Posterior vena cava (tissue), 2 donors: ENCODE measurements around the gene MAD1L1. TPM values are rescaled to one million over a fixed set of nuclear protein-coding genes. Genes with fewer than 3 reads are reported as not detected.

Experiments used
- DNase-seq: peaks from one replicate; pipeline ENCODE4 v3.0.0-alpha.2; 2020; ENCODE audit warnings: low spot score
- intact Hi-C, 2 donors: fragments of 100-400 bp; cut with DNase I; formaldehyde crosslinking; loops; one replicate each; pipeline versions ENCODE4 v1.14.1 to v1.14.2; 2022 to 2023
- total RNA-seq, 2 donors: library from RNA; stranded (reverse); fragmentation: NEBNext Ultra II Directional; extraction: Animal tissue kit (Norgen Biotek cat#: 25700); gene quantifications; one replicate each; pipeline ENCODE4 v1.2.1, GENCODE V29; 2021
- donor health status: DM: yes; HTN: yes; CAD: no.
- donor health status: DM: yes; HTN: yes; CAD: no.

The MAD1L1 gene
- total RNA-seq, 2 donors from 2014 or later = 17.3 to 24.7 TPM

DNA sequence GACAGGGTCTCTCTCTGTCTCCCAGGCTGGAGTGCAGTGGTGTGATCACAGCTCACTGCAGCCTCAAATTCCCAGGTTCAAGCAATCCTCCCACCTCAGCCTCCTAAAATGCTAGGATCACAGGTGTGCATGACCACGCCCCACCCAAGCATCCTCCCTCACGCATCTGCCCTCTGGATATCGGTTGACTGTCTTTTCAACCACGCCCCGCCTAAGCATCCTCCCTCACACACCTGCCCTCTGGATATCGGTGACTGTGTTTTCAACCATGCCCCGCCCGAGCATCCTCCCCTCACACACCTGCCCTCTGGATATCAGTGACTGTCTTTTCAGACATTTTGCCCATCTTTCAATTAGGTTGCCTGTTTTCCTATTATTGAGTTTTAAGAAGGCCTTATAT, 140.5 kb downstream of the MAD1L1 start:
- DNase-seq = no peak
- intact Hi-C loops = no loop called here

DNA sequence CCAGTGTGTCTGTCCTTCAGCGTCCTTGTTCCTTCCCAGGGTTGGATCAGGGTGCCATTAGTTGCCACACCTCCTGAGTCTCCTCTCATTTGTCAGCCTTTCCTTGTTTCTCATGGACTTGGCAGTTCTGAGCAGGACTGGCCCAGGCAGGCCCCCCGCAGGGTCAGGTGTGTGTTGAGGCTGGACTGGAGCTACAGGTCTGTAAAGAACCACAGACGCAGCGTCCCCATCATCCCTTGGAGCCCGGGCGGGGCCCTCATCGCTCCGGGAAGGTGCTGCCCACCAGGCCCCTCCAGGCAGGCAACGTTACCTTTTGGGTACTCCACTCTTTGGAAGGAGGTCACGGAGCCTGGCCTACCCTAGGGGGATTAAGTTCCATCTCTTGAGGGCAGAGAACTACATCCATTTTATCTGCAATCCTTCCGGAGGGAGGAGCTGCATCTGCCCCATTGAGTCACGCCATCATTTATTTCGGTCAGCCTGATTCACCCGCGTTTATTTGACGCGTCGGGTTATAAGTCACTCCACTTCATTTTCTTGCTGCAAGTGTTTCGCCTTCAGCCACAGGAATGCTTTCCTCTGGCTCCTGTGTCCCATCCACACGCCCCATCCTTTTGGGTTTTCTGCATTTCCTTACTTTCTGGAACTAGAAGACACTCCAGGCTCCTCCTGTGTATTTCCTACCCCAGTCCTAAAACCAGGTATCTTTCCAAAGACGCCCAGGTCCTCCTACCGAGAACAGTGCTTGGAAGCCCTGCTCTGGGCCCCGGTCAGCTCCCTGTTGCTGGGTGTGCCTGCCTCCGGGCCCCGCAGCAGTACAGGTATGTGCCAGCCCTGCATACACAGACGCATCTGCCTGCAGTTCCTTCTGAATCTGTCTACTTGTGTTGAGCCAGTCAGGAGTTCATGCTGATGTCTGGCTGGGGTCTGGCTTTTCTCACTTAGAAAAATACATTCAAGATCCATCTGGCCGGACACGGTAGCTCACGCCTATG, 141.9 kb downstream of the MAD1L1 start:
- DNase-seq = no peak
- intact Hi-C loops = no loop called here

DNA sequence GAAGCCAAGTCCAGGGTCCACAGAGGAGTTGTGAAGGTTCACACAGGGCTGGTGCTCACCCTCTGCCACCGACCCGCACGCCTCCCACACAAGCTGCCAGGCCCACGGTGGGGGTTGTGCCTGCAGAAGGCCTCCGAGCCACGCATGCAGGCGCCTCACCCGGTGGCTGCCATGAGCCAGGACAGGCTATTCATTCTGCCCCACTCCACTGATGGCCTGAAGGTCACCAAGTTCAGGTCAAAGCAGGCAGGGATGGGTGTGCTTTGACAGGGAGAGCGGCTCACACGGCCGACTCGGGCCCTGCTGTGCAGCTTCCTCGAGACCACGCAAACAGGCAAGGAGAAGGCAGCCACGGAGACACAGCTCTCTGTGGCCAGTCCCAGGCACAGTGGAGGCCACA, 143.9 kb downstream of the MAD1L1 start:
- no peak for DNase-seq
- intact Hi-C loops = no loop called here

DNA sequence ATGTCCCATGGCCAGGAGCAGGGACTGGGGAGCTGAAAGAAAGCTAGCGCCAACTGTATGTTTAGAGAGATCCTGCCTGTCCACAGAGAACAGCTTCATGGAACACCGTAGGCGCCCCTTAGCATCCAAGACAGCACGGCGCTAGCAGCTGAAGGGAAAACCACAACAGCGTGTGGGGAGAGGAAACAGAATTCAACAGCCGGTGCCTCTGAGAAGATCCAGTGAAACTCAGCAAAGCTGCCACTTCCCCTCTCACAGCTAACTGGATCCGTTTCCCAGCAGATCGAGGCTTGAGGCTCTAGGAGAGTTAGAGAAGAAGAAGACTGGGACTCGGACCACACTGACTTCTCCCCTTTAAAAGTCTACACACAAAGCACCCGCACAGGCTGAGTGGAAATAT, 145.0 kb downstream of the MAD1L1 start:
- intact Hi-C loops = no loop called here
- DNase-seq = no peak

DNA sequence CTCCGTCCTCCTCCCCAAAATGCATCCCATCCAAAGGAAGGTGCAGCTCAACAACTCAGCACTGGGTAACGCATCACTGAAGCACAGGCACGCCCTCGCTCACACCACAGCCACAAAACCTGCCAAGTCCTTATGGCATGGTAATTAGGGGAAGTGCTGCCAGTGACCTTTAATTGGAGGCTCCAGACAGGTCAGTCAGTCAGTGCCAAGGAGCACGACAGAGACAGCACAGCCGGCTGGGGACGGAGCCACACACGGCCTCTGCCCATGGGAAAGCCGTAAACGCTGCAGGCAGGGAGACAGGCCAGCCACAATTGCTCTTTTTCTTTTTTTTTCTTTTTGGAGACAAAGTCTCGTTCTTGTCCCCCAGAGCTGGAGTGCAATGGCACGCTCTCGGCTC, 146.5 kb downstream of the MAD1L1 start:
- intact Hi-C loops = no loop called here
- no peak for DNase-seq

DNA sequence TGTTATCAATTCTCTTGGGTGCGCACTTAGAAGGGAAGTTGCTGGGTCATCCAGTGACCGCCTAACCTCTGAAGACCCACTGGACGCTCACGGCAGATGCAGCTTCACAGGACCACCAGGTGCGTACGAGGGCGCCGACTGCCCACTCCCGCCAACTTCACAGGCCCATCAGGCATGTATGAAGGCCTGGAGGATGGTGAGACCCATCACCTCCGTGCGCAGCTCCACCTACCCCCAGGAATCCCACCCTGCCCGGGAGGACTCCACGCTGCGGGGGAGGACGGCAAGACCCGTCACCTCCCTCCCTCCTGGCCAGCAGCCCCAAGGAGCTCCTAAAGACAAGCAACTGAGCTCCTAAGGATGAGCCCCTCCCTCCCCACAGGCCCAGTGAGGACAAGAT, 146.9 kb downstream of the MAD1L1 start:
- no peak for DNase-seq
- intact Hi-C loops = no loop called here

DNA sequence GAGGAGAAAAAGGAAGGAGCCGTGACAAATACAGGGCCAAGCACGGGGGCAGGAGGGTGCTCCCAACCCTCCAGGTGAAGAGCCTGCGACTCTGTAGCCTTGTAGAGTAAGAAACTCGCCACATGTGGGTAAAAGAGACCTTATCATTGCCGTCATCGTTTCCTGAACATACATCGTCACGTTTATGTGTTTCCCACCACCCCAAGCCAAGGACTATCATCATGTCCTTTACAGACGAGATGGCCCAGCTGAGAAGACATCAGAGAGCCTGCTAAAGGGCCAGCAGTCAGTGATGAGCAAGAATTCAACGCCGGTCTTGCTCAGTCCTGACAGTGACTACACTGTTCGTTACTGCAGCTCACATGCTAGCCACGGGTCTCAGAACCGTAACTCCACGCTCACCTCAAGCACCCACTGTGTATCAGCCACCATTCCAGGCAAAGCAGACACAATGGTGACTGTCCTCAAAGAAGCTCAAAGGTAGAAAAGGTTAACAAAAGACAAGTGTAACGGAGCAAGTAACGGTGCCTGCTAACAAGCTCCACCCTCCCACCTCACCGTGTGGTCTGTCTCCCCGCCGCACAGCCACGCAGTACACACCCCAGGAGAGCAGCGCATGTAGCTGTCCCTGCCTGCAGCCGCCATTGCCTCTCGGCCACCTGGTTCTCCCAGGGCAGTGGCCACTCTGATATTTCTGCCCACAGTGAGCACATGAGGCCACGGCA, 147.8 kb downstream of the MAD1L1 start:
- no peak for DNase-seq
- intact Hi-C loops = no loop called here

DNA sequence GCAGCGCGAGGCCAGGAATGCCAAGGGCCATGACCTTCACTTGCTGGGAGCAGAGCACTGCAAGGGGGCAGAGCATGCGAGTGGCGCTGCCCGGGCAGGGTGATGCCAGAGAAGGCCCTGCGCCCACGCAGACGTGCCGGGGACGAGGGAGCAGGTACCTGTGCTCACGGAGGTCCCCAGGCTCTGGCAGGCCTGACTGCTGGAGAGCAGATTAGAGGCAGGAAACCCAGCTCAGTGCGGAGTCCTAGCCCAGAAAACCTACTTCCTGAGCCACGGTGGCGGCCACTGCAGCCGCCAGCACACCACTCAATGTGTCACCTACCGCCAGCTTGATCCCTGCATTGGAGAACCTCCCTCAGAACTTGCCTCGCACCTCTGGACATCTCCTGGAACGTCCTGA, 148.4 kb downstream of the MAD1L1 start:
- no peak for DNase-seq
- intact Hi-C loops = no loop called here

DNA sequence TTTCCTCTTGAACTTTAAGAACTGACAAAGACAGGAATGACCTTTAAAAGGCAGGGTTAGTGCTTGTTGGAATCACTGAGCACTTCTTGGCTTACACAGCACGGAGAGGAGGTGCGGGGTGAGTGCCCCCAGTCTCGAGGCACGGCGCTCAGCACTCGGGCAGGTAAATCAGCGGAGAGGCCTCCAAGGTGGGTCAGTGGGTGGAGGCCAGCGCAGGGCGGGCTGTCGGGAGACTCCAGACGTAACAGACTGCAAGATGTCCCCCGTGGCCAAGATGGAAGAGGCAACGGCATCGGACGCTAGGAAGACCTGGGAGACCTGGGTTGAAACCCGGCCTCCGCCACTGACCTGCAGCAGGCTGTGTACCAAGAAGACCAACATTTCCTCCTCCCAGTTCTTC, 149.4 kb downstream of the MAD1L1 start:
- intact Hi-C loops = no loop called here
- DNase-seq = no peak

DNA sequence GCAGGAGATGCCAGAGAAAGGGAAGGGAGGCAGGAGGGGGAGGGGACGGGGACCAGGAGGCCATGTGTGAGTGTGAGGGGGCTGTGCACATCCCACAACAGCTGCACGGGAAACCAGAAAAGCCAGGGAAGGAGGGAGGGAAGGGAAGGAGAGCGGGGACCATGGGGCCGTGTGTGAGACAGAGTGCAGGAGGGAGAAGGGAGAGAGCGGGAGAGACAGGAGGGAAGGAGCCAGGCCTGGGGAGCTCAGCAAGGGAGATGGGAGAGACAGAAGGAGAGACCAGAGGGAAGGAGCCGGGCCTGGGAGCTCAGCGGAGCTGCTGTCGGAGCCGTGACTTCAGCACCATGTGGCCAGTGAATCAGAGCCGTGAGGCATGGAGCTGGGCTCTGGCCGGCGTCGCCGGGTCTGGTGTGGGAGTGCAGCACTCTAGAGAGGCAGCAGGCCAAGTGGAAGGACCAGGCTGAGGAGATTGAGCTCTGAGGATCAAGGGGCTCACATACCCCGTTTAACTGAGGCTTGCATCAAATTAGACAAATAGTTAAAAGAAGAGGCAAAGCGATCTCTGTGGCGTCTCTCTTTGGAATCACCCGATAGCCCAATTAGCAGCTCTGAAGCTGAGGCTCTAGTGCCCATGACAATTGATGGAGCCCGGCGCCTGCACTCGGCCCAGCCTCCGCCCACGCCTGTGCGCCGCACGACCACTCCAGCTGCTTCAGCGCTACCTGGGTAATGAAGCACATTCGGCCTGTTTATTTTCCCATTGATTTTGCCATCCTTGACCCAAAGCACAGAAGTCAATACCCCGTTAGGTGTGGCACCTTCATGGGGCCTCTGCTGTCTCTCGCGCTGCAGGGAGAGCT, 150.4 kb downstream of the MAD1L1 start:
- no peak for DNase-seq

DNA sequence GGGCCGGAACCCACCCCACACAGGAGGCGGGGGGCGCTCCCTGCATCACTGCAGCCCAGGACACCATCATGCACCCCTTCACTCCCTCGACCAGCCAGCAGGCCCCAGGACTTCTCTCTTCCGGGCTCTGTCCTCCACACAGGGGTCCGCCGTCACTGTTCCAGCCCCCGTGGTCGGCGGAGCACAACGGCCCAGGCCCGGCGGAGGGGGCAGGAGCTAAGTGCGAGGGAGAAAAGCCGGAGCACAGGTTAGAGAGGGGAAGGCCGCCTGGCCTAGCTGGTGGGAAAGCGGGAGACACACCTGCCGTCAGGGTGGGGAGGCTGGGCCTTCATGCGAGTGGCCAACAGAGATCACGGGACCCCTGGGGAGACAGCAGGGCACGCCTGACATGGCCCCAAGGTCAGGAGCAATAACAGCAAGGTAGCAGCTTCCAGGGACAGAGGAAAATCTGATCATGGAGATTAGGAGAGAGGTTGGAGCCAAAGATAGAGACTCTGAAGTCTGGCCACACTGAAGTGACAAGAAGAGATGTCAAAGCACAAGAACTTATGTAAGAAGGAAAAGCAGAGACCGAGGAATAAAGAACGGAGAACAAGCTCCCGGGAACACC, 151.1 kb downstream of the MAD1L1 start:
- intact Hi-C loops = no loop called here
- no peak for DNase-seq

More for the DNA sequence above, 150.4 kb downstream of the MAD1L1 start:
- intact Hi-C loops = no loop called here

DNA sequence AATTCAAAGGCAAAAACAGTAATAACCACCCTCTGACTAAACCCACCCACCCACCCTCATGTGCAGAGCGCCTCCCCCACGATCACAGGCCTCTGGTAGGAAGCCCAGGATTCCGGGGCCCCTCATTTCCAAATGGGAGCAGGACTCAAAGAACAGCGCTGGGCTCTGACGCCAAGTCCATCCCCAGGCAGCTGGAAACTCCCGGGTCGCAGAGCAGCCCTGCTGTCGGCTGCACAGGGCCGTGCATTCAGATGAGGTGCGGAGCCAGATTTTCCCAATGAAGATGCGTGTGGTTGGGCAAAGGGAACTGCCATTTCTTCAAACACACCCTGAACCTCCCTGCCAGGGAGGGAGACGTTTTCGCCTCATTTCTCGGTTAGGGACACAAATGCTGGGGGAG, 152.3 kb downstream of the MAD1L1 start:
- DNase-seq = no peak
- intact Hi-C loops = no loop called here

DNA sequence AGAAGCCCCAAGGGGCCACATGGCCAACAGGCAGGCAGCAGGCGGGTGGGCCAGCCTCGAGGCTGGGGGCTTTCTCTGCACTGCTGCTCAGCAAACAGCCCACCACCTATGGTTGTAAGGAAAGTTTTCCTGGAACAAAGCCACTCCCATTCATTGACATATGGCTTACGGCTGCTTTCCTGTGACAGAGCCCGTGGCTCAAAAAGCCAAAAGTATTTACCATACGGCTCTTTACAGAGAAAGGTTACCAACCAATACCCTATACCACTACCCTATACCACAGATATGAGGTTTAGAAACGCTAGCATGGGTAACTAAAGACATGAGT, 152.7 kb downstream of the MAD1L1 start:
- intact Hi-C loops = no loop called here
- DNase-seq = no peak

DNA sequence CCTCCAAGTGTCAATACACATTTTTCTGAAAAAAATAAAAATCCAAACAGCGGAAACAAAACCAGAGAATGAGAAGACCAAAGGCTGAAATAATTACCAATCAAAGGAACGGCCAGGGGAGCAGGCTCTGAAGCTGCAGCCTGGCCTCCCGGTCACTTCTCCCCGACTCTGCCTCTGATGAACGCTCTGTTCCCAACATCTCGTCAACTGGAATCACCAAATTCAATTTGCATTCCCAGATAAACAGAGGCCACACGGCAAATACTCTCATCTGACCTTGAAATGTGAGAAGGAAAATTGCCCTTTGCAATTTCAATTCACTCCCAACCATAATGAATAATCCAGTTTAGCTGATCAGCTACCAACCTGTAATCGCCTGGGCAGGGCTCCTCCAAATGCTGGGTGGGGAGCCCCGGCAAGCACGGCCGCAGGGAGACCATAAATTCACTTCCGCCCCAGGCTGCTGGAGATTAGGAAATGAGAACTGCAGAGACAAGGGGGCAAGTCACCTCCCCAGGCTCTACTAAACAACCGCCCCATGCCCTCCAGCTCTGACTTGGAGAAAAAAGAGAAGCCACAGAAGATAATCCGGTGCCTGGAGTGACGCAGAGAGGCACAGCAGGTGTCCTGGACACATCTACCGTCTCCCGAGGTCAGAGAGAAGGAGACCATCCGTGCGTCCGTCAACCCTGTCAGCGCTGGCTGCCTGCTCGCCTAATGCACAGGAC, 153.2 kb downstream of the MAD1L1 start:
- no peak for DNase-seq
- intact Hi-C loops = no loop called here

DNA sequence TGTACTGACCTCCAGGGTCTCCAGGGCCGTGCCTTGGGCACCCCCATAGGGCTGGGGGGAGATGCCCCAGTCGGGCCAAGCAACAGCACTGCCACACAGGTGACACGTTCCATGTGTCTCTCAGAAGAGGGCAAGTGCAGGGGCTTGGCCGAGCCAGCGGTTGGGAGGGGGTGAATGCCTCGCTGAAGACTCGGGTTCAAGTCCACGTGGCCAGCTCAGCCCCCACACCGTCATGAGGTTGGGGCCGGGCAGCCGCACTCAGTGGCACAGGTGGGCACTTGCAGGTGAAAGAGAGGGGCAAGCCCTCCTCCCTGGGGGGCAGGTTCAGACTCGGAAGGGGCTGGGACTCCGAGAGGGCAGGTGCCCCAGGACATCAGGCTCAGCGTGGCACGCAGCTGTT, 153.8 kb downstream of the MAD1L1 start:
- no peak for DNase-seq
- intact Hi-C loops = no loop called here

DNA sequence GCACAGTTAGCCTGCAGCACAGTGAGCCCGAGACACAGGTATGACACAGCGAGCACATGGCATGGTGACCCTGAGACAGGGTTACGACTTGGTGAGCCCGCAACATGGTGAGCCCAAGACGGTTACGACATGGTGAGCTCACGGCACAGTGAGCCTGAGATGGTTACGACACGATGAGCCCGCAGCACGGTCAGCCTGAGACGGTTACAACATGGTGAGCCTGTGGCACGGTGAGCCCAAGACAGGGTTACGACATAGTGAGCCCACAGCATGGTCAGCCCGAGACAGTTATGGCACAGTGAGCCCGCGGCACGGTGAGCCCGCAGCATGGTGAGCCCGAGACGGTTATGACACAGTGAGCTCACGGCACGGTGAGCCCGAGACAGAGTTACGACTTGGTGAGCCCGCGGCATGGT, 156.1 kb downstream of the MAD1L1 start:
- DNase-seq = no peak
- intact Hi-C loops = no loop called here

DNA sequence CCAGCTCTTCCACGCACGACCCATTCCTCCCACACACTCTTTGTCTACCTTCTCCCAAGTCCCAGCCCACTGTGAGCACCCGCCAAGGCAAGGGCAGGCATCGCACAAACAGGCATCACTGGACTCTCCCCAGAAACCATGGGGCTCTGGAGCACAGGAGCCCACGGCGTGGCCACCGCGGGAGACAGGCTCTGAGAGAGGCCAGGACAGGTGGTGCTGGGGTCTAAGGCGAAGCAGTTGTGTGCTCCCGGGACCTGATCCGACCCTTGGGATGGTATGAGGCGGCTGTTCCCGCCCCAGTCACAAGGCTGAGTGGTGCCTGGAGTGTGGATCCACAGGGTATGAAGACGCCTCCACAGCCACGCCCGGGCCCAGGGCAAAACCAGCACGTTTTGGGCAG, 156.9 kb downstream of the MAD1L1 start:
- DNase-seq = no peak
- intact Hi-C loops = no loop called here

DNA sequence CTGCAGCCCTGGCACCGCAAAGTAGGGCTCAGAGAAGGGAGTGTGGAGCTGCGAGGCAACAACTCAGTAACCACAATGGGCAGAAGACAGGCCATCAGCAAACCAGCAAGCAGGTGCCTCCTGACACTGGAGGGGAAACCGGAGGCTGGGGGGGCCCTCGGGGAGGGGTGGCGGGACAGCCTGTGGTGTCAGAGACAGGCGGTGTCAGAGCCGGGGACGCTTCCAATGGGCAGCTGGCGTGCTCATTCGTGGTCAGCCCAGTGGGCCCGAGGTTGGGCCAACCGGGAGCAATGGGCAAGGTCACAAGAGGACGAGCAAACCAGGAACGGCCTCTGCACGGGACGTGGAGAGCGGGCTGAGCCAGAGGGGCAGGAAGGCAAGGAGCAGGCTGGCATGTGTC, 158.1 kb downstream of the MAD1L1 start:
- intact Hi-C loops = no loop called here
- DNase-seq = no peak

DNA sequence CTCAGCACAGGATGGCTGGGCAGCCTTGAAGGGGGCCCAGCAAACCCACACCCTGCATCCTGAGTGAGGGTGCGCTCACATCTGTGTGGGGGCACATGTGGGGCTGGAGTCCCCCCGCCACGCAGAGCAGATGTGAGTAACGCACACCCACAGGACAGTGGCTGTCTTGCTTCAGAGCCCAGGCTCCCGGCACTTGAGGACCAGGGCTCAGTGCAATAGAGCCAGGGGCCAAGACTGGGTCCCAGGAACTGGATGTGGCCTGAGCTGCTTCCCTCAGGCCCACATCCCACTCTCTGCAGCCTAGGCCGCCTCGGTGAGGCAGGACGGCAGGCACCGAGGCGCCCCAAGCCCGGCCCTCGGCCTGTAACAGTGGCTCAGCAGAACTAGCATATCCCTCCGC, 159.9 kb downstream of the MAD1L1 start:
- intact Hi-C loops = no loop called here
- DNase-seq = no peak
